ENCODE measurements around the gene HACL1. TPM values are rescaled to one million over a fixed set of nuclear protein-coding genes. Genes with fewer than 3 reads are reported as not detected.

Gene HACL1
- total RNA-seq, 1 experiment from 2014 or later: 18.6 TPM

DNA sequence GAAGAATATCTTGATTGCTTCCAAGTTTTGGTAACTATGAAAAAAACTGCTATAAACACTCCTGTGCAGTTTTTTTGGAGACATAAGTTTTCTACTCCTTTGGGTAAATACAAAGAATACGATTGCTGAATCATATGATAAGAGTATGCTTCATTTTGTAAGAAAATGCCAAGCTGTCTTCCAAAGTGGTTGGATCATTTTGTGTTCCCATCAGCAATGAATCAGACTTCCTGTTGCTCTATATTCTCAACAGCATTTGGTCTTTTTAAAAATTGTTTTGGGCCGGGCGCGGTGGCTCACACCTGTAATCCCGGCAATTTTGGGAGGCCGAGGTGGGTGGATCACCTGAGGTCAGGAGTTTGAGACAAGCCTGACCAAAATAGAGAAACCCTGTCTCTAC lies 14.7 kb upstream of the HACL1 start:
- CTCF ChIA-PET: no interaction called here
- H3K36me3 ChIP-seq (ENCODE audit: insufficient read depth, low read length, poor library complexity, severe bottlenecking): no peaks in the 10 kb centered on the region
- no peaks in the 10 kb centered on the region for H3K4me1 ChIP-seq (ENCODE audit: insufficient read depth, low read length, poor library complexity, severe bottlenecking)
- H3K27me3 ChIP-seq (replicated peaks; ENCODE audit: insufficient read depth, low read depth, low read length, poor library complexity): no peaks in the 10 kb centered on the region
- POLR2A ChIA-PET (ENCODE audit: low non-redundant PET): interaction anchor here (0.7 kb wide), 1 partner anchor 28 kb away, joined by 3 read pairs; no protein-coding TSS in a partner anchor
- H3K9me3 ChIP-seq (ENCODE audit: low read depth, low read length, poor library complexity, severe bottlenecking): peaks cover 8% of the 10 kb centered on the region
- DNase-seq (ENCODE audit: low spot score): no peak
- intact Hi-C loops (cut with micrococcal nuclease; ENCODE audit: unreplicated experiment): no loop called here
- no peak for TF ChIP-seq EZH2 (IDR thresholded peaks at IDR 0.05; ENCODE audit: borderline replicate concordance, low read depth, low read length, poor library complexity, severe bottlenecking)
- TF ChIP-seq, protein P1, sequence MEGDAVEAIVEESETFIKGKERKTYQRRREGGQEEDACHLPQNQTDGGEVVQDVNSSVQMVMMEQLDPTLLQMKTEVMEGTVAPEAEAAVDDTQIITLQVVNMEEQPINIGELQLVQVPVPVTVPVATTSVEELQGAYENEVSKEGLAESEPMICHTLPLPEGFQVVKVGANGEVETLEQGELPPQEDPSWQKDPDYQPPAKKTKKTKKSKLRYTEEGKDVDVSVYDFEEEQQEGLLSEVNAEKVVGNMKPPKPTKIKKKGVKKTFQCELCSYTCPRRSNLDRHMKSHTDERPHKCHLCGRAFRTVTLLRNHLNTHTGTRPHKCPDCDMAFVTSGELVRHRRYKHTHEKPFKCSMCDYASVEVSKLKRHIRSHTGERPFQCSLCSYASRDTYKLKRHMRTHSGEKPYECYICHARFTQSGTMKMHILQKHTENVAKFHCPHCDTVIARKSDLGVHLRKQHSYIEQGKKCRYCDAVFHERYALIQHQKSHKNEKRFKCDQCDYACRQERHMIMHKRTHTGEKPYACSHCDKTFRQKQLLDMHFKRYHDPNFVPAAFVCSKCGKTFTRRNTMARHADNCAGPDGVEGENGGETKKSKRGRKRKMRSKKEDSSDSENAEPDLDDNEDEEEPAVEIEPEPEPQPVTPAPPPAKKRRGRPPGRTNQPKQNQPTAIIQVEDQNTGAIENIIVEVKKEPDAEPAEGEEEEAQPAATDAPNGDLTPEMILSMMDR (conservative IDR thresholded peaks at IDR 0.05; ENCODE audit: low read depth, low read length): no peak
- H3K4me3 ChIP-seq (ENCODE audit: low read depth, low read length, poor library complexity, severe bottlenecking): no peak overlapping the region
- H3K27ac ChIP-seq (ENCODE audit: low read depth, low read length, poor library complexity, severe bottlenecking): no peak overlapping the region
- no TSS peak for BruUV-seq (replicated peaks)

DNA sequence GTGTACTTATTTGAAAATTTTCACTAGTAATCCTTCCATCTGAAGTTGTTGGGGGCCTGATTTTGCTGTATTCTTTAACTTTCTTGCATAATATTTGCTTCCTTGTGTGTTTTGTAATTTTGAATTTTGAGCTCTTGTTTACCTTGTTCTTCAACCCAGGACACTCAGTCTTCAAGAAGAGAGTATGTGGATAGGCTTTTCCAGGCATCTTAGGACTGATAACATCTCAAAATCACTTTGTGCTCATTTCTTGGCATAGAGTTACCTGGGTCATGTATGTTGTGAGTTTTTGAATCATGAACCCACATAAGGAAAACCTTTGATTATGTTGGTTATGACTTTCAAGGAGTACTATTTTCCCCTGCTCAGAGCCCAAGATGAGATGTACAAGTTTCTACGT lies 13.6 kb upstream of the HACL1 start:
- Histone ChIP-seq H3K4me3 (ENCODE audit: low read depth, low read length, poor library complexity, severe bottlenecking) (no peak overlapping the region), H3K27ac (ENCODE audit: low read depth, low read length, poor library complexity, severe bottlenecking) (no peak overlapping the region), H3K9me3 (ENCODE audit: low read depth, low read length, poor library complexity, severe bottlenecking) (peaks cover 8% of the 10 kb centered on the region), H3K27me3 (replicated peaks; ENCODE audit: insufficient read depth, low read depth, low read length, poor library complexity) (no peaks in the 10 kb centered on the region), H3K36me3 (ENCODE audit: insufficient read depth, low read length, poor library complexity, severe bottlenecking) (no peaks in the 10 kb centered on the region), H3K4me1 (ENCODE audit: insufficient read depth, low read length, poor library complexity, severe bottlenecking) (no peaks in the 10 kb centered on the region)
- no peak for DNase-seq (ENCODE audit: low spot score)
- intact Hi-C loops (cut with micrococcal nuclease; ENCODE audit: unreplicated experiment): no loop called here
- no TSS peak for BruUV-seq (replicated peaks)
- POLR2A ChIA-PET (ENCODE audit: low non-redundant PET): no interaction called here
- TF ChIP-seq, protein P1 (conservative IDR thresholded peaks at IDR 0.05; ENCODE audit: low read depth, low read length): no peak
- no peak for TF ChIP-seq EZH2 (IDR thresholded peaks at IDR 0.05; ENCODE audit: borderline replicate concordance, low read depth, low read length, poor library complexity, severe bottlenecking)
- CTCF ChIA-PET: no interaction called here

DNA sequence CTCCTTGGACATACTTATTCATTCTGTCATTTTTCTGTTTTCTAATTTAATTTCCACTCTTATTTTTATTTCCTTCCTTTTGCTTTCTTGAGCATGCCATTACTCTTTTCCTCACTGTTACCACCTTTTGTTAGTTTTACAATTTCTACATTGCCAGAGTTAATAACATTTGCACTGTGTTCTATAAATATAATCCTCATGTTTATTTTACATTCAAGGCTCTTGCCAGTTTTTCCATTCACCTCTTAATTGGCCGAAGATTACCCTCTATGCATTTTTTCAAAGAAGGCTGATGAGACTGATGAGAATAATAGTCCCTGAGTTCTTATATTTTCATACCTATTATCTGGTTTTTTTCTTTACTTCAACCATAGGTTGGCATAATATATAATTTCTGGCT lies 10.6 kb upstream of the HACL1 start:
- Histone ChIP-seq H3K27ac (ENCODE audit: low read depth, low read length, poor library complexity, severe bottlenecking) (no peak overlapping the region), H3K36me3 (ENCODE audit: insufficient read depth, low read length, poor library complexity, severe bottlenecking) (no peaks in the 10 kb centered on the region), H3K4me1 (ENCODE audit: insufficient read depth, low read length, poor library complexity, severe bottlenecking) (no peaks in the 10 kb centered on the region), H3K9me3 (ENCODE audit: low read depth, low read length, poor library complexity, severe bottlenecking) (no peaks in the 10 kb centered on the region), H3K4me3 (ENCODE audit: low read depth, low read length, poor library complexity, severe bottlenecking) (no peak overlapping the region), H3K27me3 (replicated peaks; ENCODE audit: insufficient read depth, low read depth, low read length, poor library complexity) (no peaks in the 10 kb centered on the region)
- DNase-seq (ENCODE audit: low spot score): no peak
- TF ChIP-seq, protein P1 (conservative IDR thresholded peaks at IDR 0.05; ENCODE audit: low read depth, low read length): no peak
- ChIA-PET POLR2A (ENCODE audit: low non-redundant PET) (no interaction called here), CTCF (no interaction called here)
- intact Hi-C loops (cut with micrococcal nuclease; ENCODE audit: unreplicated experiment): no loop called here
- BruUV-seq (replicated peaks): no TSS peak
